BJ (cell line): ENCODE results near the gene ZNF44. TPM values are rescaled to one million over a fixed set of nuclear protein-coding genes. Genes with fewer than 3 reads are reported as not detected.

Source experiments
- CTCF ChIA-PET: fragments of 350-600 bp; formaldehyde crosslinking; extraction: SDS; loops from one replicate; lab custom pipeline; 2021; ENCODE audit warnings: antibody characterized with exemption, inconsistent platforms; lab: Yijun Ruan, JAX
- POLR2A ChIA-PET: fragments of 300-600 bp; sonication (Branson Sonifier 250); formaldehyde crosslinking; extraction: SDS; loops from one replicate; lab custom pipeline; 2021; ENCODE audit warnings: antibody characterized with exemption; lab: Charles Lee
- DNase-seq: peaks from one replicate; pipeline ENCODE4 v3.0.0-alpha.2; 2011; ENCODE audit warnings: low read depth
- H3K27me3 ChIP-seq: 2 replicates; pipeline ENCODE4 v1.6.0; 2011; ENCODE audit warnings: low read length; ENCODE audit not compliant: control insufficient read depth, insufficient read depth
- H3K36me3 ChIP-seq: 2 replicates; pipeline ENCODE4 v1.5.1; 2011; ENCODE audit warnings: low read length; ENCODE audit not compliant: control insufficient read depth, insufficient read depth
- H3K4me3 ChIP-seq: 2 replicates; pipeline ENCODE4 v1.5.1; 2011; ENCODE audit warnings: low read depth, mild to moderate bottlenecking, control low read depth, low read length
- CTCF ChIP-seq: IDR thresholded peaks from 2 replicates; pipeline ENCODE4 v1.5.1; 2011; ENCODE audit warnings: low read depth, mild to moderate bottlenecking, control low read depth, inconsistent platforms, low read length, moderate library complexity; ENCODE audit not compliant: insufficient read depth
- polyA plus RNA-seq: library from polyadenylated mRNA; depleted of rRNA; stranded (reverse); fragments of >200 nt; gene quantifications from 2 replicates; pipeline ENCODE4 v1.2.3, GENCODE V29; 2011

The ZNF44 gene
- polyA plus RNA-seq, 1 experiment = 2.9 TPM

DNA sequence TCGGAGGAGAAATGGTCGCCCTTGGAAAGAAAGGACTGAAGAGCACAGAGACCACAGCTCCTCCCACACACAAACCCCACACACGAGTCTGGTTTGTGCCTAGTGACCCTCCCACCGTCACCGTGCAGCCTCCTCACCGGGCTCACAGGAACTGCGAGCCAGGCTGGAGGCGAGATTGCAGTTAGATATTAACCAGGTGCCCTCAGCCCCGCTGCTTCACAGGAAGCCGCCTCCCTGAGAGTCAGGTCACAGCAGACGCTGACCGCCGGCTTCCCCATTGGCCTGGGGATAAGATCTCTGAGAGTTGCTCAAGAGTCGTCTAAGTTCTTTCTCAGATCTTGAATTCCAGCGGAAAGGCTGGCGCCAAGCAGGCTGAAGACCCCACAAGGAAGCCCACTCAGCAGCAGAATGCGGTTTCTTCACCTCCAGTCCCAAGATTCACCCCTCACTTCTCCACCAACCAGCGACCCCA is 870 bp downstream of the ZNF44 start:
- no peak for DNase-seq
- no peak for TF ChIP-seq CTCF
- Histone ChIP-seq H3K27me3 (no peaks in the 10 kb centered on the region), H3K4me3 (peak overlapping the region; percentile 96), H3K36me3 (no peaks in the 10 kb centered on the region)
- ChIA-PET CTCF (interaction anchor here (0.7 to 1.4 kb wide), 2 partner anchors 203 to 437 kb away, joined by 3 to 4 read pairs; no protein-coding TSS in a partner anchor), POLR2A (no interaction called here)

GRCh38 chr19:12289790-12290065 is 5.0 kb downstream of the ZNF44 start:
- Histone ChIP-seq H3K27me3 (no peaks in the 10 kb centered on the region), H3K4me3 (no peak overlapping the region), H3K36me3 (no peaks in the 10 kb centered on the region; the same call in 1 of the 2 replicates)
- CTCF ChIA-PET = no interaction called here
- no peak for TF ChIP-seq CTCF
- POLR2A ChIA-PET = no interaction called here
- DNase-seq = no peak

- H3K4me3 ChIP-seq = no peak overlapping the region
- ChIA-PET CTCF (no interaction called here), POLR2A (no interaction called here)
- no peaks in the 10 kb centered on the region for H3K27me3 ChIP-seq
- no peak for TF ChIP-seq CTCF
- H3K36me3 ChIP-seq = no peaks in the 10 kb centered on the region; the same call in 1 of the 2 replicates
- no peak for DNase-seq
These were observed 6.7 kb downstream of the ZNF44 start for GRCh38 chr19:12287958-12288500.

- DNase-seq = no peak
- TF ChIP-seq CTCF = no peak
- CTCF ChIA-PET = no interaction called here
- Histone ChIP-seq H3K4me3 (no peak overlapping the region), H3K27me3 (no peaks in the 10 kb centered on the region), H3K36me3 (no peaks in the 10 kb centered on the region; the same call in 1 of the 2 replicates)
- POLR2A ChIA-PET = no interaction called here
These were observed 10.1 kb downstream of the ZNF44 start for GRCh38 chr19:12284631-12285030.

DNA sequence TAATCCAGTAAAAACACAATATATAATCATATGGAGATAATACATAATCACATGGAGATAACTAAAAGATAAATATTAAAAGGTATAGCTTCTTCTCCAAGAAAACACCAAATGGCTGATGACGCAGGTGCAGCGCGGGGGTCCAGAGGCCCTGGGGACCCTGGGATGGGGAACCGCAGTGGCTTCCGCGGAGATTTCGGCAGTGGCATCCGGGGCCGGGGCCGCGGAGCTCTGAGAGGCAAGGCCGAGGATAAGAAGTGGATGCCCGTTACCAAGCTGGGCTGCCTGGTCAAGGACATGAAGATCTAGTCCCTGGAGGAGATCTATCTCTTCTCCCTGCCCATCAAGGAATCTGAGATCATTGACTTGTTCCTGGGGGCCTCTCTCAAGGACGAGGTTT is 10.5 kb downstream of the ZNF44 start:
- no peak overlapping the region for H3K4me3 ChIP-seq
- no peaks in the 10 kb centered on the region for H3K27me3 ChIP-seq
- TF ChIP-seq CTCF = no peak
- no peak for DNase-seq
- ChIA-PET CTCF (no interaction called here), POLR2A (no interaction called here)
- H3K36me3 ChIP-seq = no peaks in the 10 kb centered on the region; the same call in 1 of the 2 replicates
